ENCODE measurements around the gene VAV2. TPM values are rescaled to one million over a fixed set of nuclear protein-coding genes. Genes with fewer than 3 reads are reported as not detected.

The VAV2 gene
- total and polyA plus RNA-seq, 2 of the 4 experiments (the other 2 are of a cell fraction), result 10.8 to 13.4 TPM

DNA sequence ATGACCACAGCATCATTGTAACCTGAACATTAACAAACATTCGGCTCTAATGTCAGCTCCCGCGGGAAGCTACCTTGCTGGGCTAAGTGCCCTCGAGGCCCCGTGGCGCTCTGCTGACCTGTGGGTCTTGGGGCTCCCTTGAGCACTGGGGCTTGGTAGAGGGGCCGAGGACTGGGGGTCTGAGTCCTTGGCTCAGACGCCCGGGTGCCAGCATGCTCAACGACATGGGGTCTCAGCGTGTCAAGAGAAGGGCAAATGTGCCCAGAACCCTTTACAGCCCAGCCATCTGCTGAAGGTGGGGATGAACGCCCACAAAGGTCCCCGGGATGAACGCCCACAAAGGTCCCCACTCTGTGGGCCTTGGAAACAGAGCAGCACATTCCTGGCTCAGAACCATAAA, 214.3 kb downstream of the VAV2 start:
- no CpG with 5 or more reads among the region's 14 CpGs for WGBS, 2 experiments (ENCODE audit: extremely low coverage in 2 of 2, insufficient read length in 1 of 2)
- ATAC-seq (ENCODE audit: low read depth) (no peak), DNase-seq (no peak)
- Histone ChIP-seq H2AFZ (replicated peaks; ENCODE audit: low read length, poor library complexity) (no peak overlapping the region), H2BK5ac (ENCODE audit: low read depth, low read length, poor library complexity, severe bottlenecking) (no peak overlapping the region), H4K5ac (ENCODE audit: low read depth, low read length) (no peak overlapping the region), H3K23ac (ENCODE audit: low read depth, low read length) (no peak overlapping the region), H3K14ac (replicated peaks; ENCODE audit: low read depth, low read length) (no peak overlapping the region), H2AK5ac (ENCODE audit: low read depth, low read length) (no peak overlapping the region), H4K8ac (ENCODE audit: low read depth in 2 of 2, low read length in 2 of 2) (no peak overlapping the region), H3K18ac (ENCODE audit: low read depth, low read length) (no peak overlapping the region), H3K9me1 (ENCODE audit: insufficient read depth, low read length) (no peaks in the 10 kb centered on the region; the same call in 1 of the 2 replicates), H3K27me3 (ENCODE audit: control insufficient read depth, insufficient read depth, low read length) (no peaks in the 10 kb centered on the region), H3K4me2 (ENCODE audit: low read depth, low read length) (no peak overlapping the region), H2BK20ac (ENCODE audit: low read depth, low read length) (no peak overlapping the region), H3K9me3 (ENCODE audit: control insufficient read depth, insufficient read depth, low read length) (no peaks in the 10 kb centered on the region), H3K36me3 (ENCODE audit: control insufficient read depth, insufficient read depth, low read length) (peaks cover 53% of the 10 kb centered on the region), H3K4me3 (ENCODE audit: insufficient read depth, low read depth, low read length) (no peak overlapping the region), H3K79me1 (ENCODE audit: low read depth in 1 of 2, low read length in 2 of 2) (no peaks in the 10 kb centered on the region), H4K91ac (ENCODE audit: insufficient read depth, low read depth, low read length) (no peak overlapping the region), H2BK15ac (ENCODE audit: low read depth, low read length) (no peak overlapping the region), H2AK9ac (replicated peaks; ENCODE audit: low read depth, low read length, poor library complexity) (no peak overlapping the region), H3K4ac (ENCODE audit: low read depth, low read length) (no peak overlapping the region), H2BK120ac (ENCODE audit: low read depth, low read length) (no peak overlapping the region), H4K20me1 (ENCODE audit: insufficient read depth, low read length) (peaks cover 8% of the 10 kb centered on the region; the same call in 1 of the 2 replicates), H3K9ac (ENCODE audit: low read depth, low read length) (no peak overlapping the region), H3K4me1 (ENCODE audit: control insufficient read depth, insufficient read depth, low read length) (peaks cover 3% of the 10 kb centered on the region; the same call in 1 of the 2 replicates), H3K27ac (ENCODE audit: insufficient read depth, low read length) (no peak overlapping the region), H3K56ac (ENCODE audit: extremely low read depth, insufficient read depth, low read length) (no peak overlapping the region)
- TF ChIP-seq CHD1 (IDR thresholded peaks at IDR 0.05; ENCODE audit: low read depth, low read length) (no peak), NFE2L2 (IDR thresholded peaks at IDR 0.05; ENCODE audit: low read depth, low read length) (no peak), BHLHE40 (IDR thresholded peaks at IDR 0.05; ENCODE audit: low read depth, low read length) (no peak)
- TF ChIP-seq, protein P1, sequence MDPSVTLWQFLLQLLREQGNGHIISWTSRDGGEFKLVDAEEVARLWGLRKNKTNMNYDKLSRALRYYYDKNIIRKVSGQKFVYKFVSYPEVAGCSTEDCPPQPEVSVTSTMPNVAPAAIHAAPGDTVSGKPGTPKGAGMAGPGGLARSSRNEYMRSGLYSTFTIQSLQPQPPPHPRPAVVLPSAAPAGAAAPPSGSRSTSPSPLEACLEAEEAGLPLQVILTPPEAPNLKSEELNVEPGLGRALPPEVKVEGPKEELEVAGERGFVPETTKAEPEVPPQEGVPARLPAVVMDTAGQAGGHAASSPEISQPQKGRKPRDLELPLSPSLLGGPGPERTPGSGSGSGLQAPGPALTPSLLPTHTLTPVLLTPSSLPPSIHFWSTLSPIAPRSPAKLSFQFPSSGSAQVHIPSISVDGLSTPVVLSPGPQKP (IDR thresholded peaks at IDR 0.05; ENCODE audit: borderline replicate concordance, low read depth, low read length), result no peak
- BruUV-seq (replicated peaks), result no TSS peak
- dilution Hi-C loops (cut with HindIII; ENCODE audit: low sequenced_read_pairs, unreplicated experiment) (loop anchor here (25.0 kb wide), 1 partner anchor 234 kb away; no protein-coding TSS in a partner anchor), intact Hi-C loops (cut with micrococcal nuclease) (no loop called here), in situ Hi-C loops (cut with MboI; ENCODE audit: low sequenced_read_pairs) (loop anchor here (25.0 kb wide), 1 partner anchor 359 kb away; the partner anchor contains the start of gene WDR5)
- ChIA-PET CTCF (no interaction called here), POLR2A (ENCODE audit: unreplicated experiment) (no interaction called here)
